GM12878 (cell line): ENCODE data around the gene NPAS3. TPM values are rescaled to one million over a fixed set of nuclear protein-coding genes. Genes with fewer than 3 reads are reported as not detected.

Experiments used
- ATAC-seq: fragments of 200-7000 bp; cut with Tn5 transposase; 3 replicates; pipeline ENCODE4 v1.9.1; 2020; ENCODE audit warnings: mild to moderate bottlenecking, moderate library complexity
- BruUV-seq: library from RNA; stranded (reverse); fragments of 400-500 nt; replicated peaks from 2 replicates; lab custom pipeline; 2021; lab: Mats Ljungman, UMichigan
- CTCF ChIA-PET: fragments of 300-600 bp; sonication (Branson Sonifier 250); formaldehyde crosslinking; extraction: SDS; loops from one replicate; lab custom pipeline; 2021; ENCODE audit warnings: inconsistent platforms; lab: Yijun Ruan, JAX
- POLR2A ChIA-PET: fragments of 350-600 bp; formaldehyde crosslinking; extraction: SDS; loops from one replicate; lab custom pipeline; 2021; ENCODE audit warnings: inconsistent platforms; lab: Charles Lee
- RAD21 ChIA-PET: fragments of 300-600 bp; sonication (Branson Sonifier 250); formaldehyde crosslinking; loops from one replicate; lab custom pipeline; 2023; ENCODE audit warnings: antibody characterized with exemption; ENCODE audit not compliant: unreplicated experiment; lab: Charles Lee
- SMC1A ChIA-PET: fragments of 300-600 bp; sonication (Branson Sonifier 250); formaldehyde crosslinking; loops from one replicate; lab custom pipeline; 2023; ENCODE audit not compliant: unreplicated experiment, uncharacterized antibody; lab: Charles Lee
- DNase-seq: peaks from one replicate; pipeline ENCODE4 v3.0.0-alpha.2; 2011; ENCODE audit warnings: low read depth, low spot score
- FAIRE-seq: peaks from 3 replicates; lab custom pipeline; 2011; peaks lifted over from hg19 to GRCh38; lab: Jason Lieb, UNC
- H2AFZ ChIP-seq: 2 replicates; pipeline ENCODE4 v1.6.0; 2011; ENCODE audit warnings: low read depth, low read length, control low read depth; ENCODE audit not compliant: control insufficient read depth
- H3K27ac ChIP-seq: 2 replicates; pipeline ENCODE4 v1.5.1; 2011; ENCODE audit warnings: control low read depth; ENCODE audit not compliant: control insufficient read depth, insufficient read depth
- H3K27me3 ChIP-seq, 2 experiments: replicated peaks in 1 of 2; 2 replicates each; pipeline versions ENCODE4 v1.6.0 to v1.6.1; 2011; ENCODE audit warnings: low read length in 1 of 2; ENCODE audit not compliant: control insufficient read depth in 2 of 2, insufficient read depth in 2 of 2
- H3K36me3 ChIP-seq, 2 experiments: 2 replicates each; pipeline ENCODE4 v1.5.1; 2011; ENCODE audit warnings: low read length in 1 of 2; ENCODE audit not compliant: control insufficient read depth in 2 of 2, insufficient read depth in 2 of 2
- H3K4me1 ChIP-seq: 2 replicates; pipeline ENCODE4 v1.6.1; 2011; ENCODE audit warnings: mild to moderate bottlenecking, low read length, moderate library complexity, mixed read lengths; ENCODE audit not compliant: control insufficient read depth, insufficient read depth
- H3K4me2 ChIP-seq: 2 replicates; pipeline ENCODE4 v1.6.0; 2011; ENCODE audit warnings: control low read depth; ENCODE audit not compliant: control insufficient read depth, insufficient read depth
- H3K4me3 ChIP-seq: fragments of 200-600 bp; sonication (generic); 2 replicates; pipeline ENCODE4 v1.5.1; 2016
- H3K79me2 ChIP-seq: 2 replicates; pipeline ENCODE4 v1.6.0; 2011; ENCODE audit warnings: low read length; ENCODE audit not compliant: control insufficient read depth, insufficient read depth
- H3K9ac ChIP-seq: 2 replicates; pipeline ENCODE4 v1.8.0; 2011; ENCODE audit warnings: low read length, control low read depth, mixed read lengths; ENCODE audit not compliant: control insufficient read depth, insufficient read depth
- H3K9me3 ChIP-seq: replicated peaks from 3 replicates; pipeline ENCODE4 v1.5.1; 2011; ENCODE audit warnings: mild to moderate bottlenecking, low read length; ENCODE audit not compliant: control insufficient read depth, insufficient read depth
- H4K20me1 ChIP-seq: 2 replicates; pipeline ENCODE4 v1.6.0; 2011; ENCODE audit not compliant: control insufficient read depth, insufficient read depth
- NFYA ChIP-seq: IDR thresholded peaks from 2 replicates; pipeline ENCODE4 v1.6.1; 2011; ENCODE audit warnings: low read depth, mild to moderate bottlenecking, low read length, improper control_type of control experiment, borderline replicate concordance
- STAT3 ChIP-seq: IDR thresholded peaks from 2 replicates; pipeline ENCODE4 v1.6.1; 2011; ENCODE audit warnings: low read depth, low read length, improper control_type of control experiment
- WGBS: methylation state at CpG from one replicate; pipeline ENCODE4 v1.1.6; 2016; ENCODE audit warnings: low lambda C conversion rate; ENCODE audit not compliant: insufficient replicate concordance, insufficient coverage; ENCODE audit errors: missing lambda C conversion rate; 5-methylcytosine and 5-hydroxymethylcytosine counted together
- in situ Hi-C: fragments of 300-500 bp; cut with MboI; formaldehyde crosslinking; loops from 9 replicates; pipeline ENCODE4 v1.14.3; 2018; ENCODE audit warnings: mixed read lengths
- intact Hi-C: fragments of 100-400 bp; cut with micrococcal nuclease; formaldehyde crosslinking; loops from one replicate; pipeline ENCODE4 v1.14.2; 2022; ENCODE audit not compliant: unreplicated experiment
- polyA plus RNA-seq, 11 experiments: library from polyadenylated mRNA; depleted of rRNA in 4 of 11; unstranded in 6 of 11; stranded (reverse) in 5 of 11; fragments of >200 nt; fragmentation: Nextera tagmentation in 4 of 11; fragmentation: Illumina TruSeq in 1 of 11; extraction: Ambion mirVana in 4 of 11; extraction: Trizol in 1 of 11; gene quantifications; 1 replicate in 1 of 11; 2 replicates in 10 of 11; pipeline versions ENCODE4 v1.2.1 to v1.2.3, GENCODE V29; 2011 to 2016; ENCODE audit warnings: inconsistent platforms in 2 of 11, missing spikeins in 2 of 11, low read depth in 1 of 11
- total RNA-seq, 4 experiments: library from RNA; depleted of rRNA in 3 of 4; stranded (reverse); fragments of >200 nt in 3 of 4; fragmentation: Illumina TruSeq in 1 of 4; extraction: Trizol in 1 of 4; gene quantifications; 2 replicates each; pipeline versions ENCODE4 v1.2.1 to v1.2.3, GENCODE V29; 2013 to 2021
- TF ChIP-seq, protein P1 (sequence below): IDR thresholded peaks from 2 replicates; pipeline ENCODE4 v1.6.1; 2011; ENCODE audit warnings: borderline replicate concordance, low read depth, mild to moderate bottlenecking, moderate library complexity, low read length; ENCODE audit not compliant: insufficient read depth, poor library complexity, severe bottlenecking

The NPAS3 gene
- total and polyA plus RNA-seq, 10 of the 15 experiments (the other 5 are each of a cell fraction or from before 2014, with no cell fraction given) = under 0.01 to 2.7 (median 0.03) TPM; not detected in 6

DNA sequence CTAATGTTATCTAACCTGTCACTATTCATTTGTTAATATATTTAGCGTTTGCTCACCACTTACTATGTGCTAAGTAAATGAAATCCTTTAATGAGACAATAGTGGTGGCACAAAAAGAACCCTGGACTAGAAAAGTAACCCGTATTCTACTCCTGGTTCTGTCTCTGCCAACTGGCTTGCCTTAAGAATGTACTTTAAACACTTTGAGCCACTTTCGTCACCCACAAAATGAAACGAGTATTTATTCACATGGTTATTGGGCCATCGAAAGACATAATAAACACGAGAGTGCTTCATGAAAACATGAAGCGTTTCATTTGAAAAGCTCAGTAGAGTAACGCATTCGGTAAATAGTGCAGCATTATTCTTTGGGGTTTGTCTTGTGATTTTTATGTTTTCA, 757.5 kb downstream of the NPAS3 start:
- H4K20me1 ChIP-seq = no peaks in the 10 kb centered on the region
- no TSS peak for BruUV-seq
- no peak overlapping the region for H3K4me3 ChIP-seq
- no peaks in the 10 kb centered on the region for H3K27me3 ChIP-seq
- ATAC-seq (no peak), FAIRE-seq (no peak), DNase-seq (no peak)
- H3K9ac ChIP-seq = no peak overlapping the region
- ChIA-PET RAD21 (interaction anchor here (0.9 to 3.6 kb wide), 2 partner anchors 13 to 21 kb away, joined by 3 to 15 read pairs; no protein-coding TSS in a partner anchor), CTCF (interaction anchor here (1.0 to 2.1 kb wide), 4 partner anchors 13 to 129 kb away, joined by 3 to 6 read pairs (median 4); no protein-coding TSS in a partner anchor), SMC1A (interaction anchor here (0.7 to 5.1 kb wide), 8 partner anchors 9 to 91 kb away, joined by 3 to 30 read pairs (median 5); no protein-coding TSS in a partner anchor), POLR2A (no interaction called here)
- no peaks in the 10 kb centered on the region for H3K36me3 ChIP-seq
- no peaks in the 10 kb centered on the region for H3K79me2 ChIP-seq
- 28% methylated on average over 9 of the region's 9 CpGs for WGBS
- no peaks in the 10 kb centered on the region for H3K4me1 ChIP-seq
- no peak overlapping the region for H2AFZ ChIP-seq
- no peaks in the 10 kb centered on the region for H3K9me3 ChIP-seq
- H3K27ac ChIP-seq = no peak overlapping the region
- in situ Hi-C loops = no loop called here
- TF ChIP-seq, protein P1, sequence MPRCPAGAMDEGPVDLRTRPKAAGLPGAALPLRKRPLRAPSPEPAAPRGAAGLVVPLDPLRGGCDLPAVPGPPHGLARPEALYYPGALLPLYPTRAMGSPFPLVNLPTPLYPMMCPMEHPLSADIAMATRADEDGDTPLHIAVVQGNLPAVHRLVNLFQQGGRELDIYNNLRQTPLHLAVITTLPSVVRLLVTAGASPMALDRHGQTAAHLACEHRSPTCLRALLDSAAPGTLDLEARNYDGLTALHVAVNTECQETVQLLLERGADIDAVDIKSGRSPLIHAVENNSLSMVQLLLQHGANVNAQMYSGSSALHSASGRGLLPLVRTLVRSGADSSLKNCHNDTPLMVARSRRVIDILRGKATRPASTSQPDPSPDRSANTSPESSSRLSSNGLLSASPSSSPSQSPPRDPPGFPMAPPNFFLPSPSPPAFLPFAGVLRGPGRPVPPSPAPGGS = no peak
- TF ChIP-seq STAT3 = no peak
- TF ChIP-seq NFYA = no peak
- intact Hi-C loops = no loop called here
- H3K4me2 ChIP-seq = no peak overlapping the region
